GM12873 (cell line): Measurements from ENCODE around the gene FZD7.

ENCODE experiments used
- TF ChIP-seq, protein P1 (sequence below): IDR thresholded peaks from 2 replicates; pipeline ENCODE4 v1.5.1; 2012; ENCODE audit warnings: low read depth, mild to moderate bottlenecking, moderate library complexity, low read length, control low read depth; ENCODE audit not compliant: insufficient read depth; ENCODE audit errors: missing control alignments

FZD7 gene

GRCh38 chr2:202023198-202023903 lies 10.3 kb upstream of the FZD7 start:
- TF ChIP-seq, protein P1, sequence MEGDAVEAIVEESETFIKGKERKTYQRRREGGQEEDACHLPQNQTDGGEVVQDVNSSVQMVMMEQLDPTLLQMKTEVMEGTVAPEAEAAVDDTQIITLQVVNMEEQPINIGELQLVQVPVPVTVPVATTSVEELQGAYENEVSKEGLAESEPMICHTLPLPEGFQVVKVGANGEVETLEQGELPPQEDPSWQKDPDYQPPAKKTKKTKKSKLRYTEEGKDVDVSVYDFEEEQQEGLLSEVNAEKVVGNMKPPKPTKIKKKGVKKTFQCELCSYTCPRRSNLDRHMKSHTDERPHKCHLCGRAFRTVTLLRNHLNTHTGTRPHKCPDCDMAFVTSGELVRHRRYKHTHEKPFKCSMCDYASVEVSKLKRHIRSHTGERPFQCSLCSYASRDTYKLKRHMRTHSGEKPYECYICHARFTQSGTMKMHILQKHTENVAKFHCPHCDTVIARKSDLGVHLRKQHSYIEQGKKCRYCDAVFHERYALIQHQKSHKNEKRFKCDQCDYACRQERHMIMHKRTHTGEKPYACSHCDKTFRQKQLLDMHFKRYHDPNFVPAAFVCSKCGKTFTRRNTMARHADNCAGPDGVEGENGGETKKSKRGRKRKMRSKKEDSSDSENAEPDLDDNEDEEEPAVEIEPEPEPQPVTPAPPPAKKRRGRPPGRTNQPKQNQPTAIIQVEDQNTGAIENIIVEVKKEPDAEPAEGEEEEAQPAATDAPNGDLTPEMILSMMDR = no peak

DNA sequence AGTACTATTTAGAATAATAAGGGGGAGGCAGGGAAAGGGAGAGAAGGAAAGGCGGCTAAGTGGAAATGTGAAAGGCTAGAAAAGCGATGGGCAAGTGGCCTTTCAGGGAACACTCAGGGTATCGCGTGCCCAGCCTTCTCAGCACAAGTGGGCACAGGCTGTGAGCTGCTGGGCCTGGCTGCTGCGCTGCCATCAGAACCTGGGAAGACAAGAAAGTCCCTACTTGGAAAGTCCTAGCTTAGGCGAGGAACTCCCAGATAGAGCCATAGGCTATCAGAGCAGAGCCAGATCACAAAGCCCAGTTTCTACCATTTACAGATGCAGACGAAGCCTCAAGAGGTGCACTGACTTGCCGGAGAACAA lies 9.8 kb upstream of the FZD7 start:
- TF ChIP-seq, protein P1 = no peak

DNA sequence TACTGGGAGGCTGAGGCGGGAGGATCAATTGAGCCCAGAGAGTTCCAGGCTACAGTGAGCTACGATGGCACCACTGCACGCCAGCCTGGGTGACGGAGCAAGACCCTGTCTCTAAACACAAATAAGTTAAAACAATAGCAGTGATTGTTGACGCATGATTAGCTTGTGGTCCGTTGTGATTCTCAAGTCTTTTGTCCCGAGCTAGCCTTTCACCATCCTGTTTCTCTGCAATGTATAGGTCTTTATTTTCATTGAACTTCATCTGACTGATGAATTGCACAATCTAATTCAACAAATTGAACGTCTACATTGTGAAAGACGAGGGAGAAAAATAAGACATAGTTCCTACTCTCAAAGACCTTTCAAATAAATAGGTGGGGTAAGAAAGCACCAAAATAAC lies 8.8 kb upstream of the FZD7 start:
- TF ChIP-seq, protein P1 = no peak

DNA sequence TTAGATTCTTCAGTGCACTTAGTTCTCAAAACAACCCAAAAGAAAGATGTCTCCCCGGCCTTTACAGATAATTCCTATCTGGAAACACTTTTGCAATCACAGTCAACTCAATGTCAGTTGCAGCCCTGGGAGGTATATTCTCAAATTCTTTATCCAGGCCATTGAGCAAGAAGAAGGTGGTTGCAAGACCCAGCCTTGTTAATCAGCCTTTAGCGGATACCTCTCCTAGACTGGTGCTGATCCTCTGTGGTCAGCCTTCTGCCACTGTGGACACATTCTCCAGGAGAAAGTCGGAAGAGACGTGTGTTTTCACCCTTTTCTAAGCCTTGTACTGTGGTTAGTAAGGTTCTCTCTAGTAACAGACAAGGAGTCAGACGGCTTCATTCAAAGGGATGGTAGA lies 7.8 kb upstream of the FZD7 start:
- TF ChIP-seq, protein P1 = no peak

GRCh38 chr2:202026507-202026906 lies 7.1 kb upstream of the FZD7 start:
- TF ChIP-seq, protein P1 = no peak

DNA sequence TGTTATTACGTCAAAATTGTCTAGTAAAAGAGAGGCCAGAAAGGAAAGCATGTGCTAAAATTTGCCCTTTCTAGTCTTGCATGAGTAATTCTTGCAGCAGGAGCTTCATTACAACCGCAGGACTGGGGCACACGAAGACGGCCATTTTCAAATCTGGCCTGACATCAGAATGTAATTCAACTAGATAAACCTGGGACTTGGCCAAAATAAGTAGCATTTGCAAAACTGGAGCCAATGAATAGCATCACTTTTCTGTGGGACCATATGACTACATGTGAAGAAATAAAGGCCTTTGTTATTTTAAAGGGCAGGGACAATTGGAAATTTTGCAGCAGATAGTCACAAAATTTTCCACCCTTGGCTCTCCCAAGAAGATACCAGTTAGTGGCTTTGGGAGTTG lies 3.0 kb upstream of the FZD7 start:
- TF ChIP-seq, protein P1 = no peak

GRCh38 chr2:202031246-202031951 lies 2.3 kb upstream of the FZD7 start:
- TF ChIP-seq, protein P1 = no peak
